Daoy (cell line): ENCODE data around the gene CD300E. TPM values are rescaled to one million over a fixed set of nuclear protein-coding genes. Genes with fewer than 3 reads are reported as not detected.
A peak's percentile ranks its signal among the peaks of the same experiment; 100 is the strongest.

Source experiments
- DNase-seq: peaks from one replicate; pipeline ENCODE4 v3.0.0-alpha.2; 2015; ENCODE audit warnings: low read depth
- total RNA-seq: library from RNA; depleted of rRNA; stranded (reverse); fragments of >200 nt; shearing (Covaris generic); gene quantifications from 2 replicates; pipeline ENCODE4 v1.2.3, GENCODE V29; 2014; rRNA removed

The CD300E gene
- total RNA-seq, 1 experiment from 2014 or later: not detected

DNA sequence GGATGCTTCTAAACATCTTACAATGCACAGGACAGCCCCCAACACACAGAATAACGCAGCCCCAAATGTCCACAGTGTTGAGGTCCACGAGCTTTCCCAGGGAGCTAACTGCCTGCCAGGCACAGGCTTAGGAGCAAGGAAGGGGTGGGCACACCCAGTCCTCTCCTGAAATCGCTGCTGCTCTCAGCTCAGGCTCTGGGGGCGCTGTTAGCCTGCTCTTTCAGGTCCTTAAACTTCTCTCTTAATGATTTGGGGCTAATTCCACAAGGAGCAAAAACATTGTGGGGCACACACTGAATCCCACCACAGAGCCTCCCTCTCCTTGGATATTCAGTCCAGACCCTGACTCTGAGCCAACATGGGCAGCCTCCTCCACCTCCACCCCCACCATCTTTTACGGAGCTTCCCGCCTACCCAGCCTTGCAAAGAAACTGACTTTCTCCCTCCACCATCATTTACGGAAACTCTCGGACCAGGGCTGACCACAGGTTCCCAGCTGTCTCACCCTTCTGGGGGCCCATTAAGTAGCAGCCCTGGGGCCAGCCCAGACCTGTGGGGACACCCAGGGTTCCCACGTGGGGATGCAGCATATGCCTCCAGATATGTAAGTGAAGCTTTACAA lies 57.3 kb downstream of the CD300E start:
- peak; percentile 72 for DNase-seq

DNA sequence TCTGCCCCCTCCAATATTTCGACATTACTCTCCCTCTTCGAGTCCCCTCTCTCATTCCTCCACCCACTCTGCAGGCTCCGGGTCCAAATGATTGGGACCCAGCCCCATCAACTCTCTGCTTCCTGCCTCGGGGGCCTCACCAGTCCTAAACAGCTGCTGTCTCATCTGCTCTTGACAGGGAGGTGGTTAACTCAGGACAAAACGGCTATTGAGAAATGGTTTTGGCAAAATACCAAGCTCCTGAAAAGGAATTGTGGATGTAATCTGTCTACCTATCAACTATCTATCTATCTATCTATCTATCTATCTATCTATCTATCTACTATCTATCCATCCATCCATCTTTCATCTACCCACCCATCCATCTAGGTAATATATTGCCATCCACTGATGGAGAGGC lies 58.4 kb downstream of the CD300E start:
- DNase-seq: no peak

DNA sequence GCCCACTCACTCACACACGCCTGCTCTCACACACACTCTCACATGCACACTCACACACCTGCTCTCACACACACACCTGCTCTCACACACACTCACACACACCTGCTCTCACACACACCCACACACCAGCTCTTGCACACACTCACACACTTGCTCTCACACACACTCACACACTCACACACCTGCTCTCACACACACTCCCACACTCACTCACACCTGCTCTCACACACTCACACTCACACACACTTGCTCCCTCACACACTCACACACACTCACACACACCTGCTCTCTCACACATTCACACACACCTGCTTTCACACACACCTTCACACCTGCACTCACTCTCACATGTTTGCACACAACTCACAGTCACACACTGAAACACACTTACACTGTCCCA lies 60.2 kb downstream of the CD300E start:
- DNase-seq: no peak

GRCh38 chr17:74561586-74561985 lies 62.0 kb downstream of the CD300E start:
- no peak for DNase-seq

Other genes with a start within 250 kb of the CD300E start
- gene GPRC5C, start 191.7 kb downstream of the CD300E start, total RNA-seq: 39.3 and 53.5 TPM in 2 replicates
- not detected in 2 replicates for gene CD300A, start 157.1 kb downstream of the CD300E start, total RNA-seq
- gene CD300LB, start 92.3 kb downstream of the CD300E start, total RNA-seq: not detected in 2 replicates
- 1.2 TPM in 1 of 2 replicates, not detected in the other for gene CD300C, start 77.6 kb downstream of the CD300E start, total RNA-seq
- gene CD300H, start 56.2 kb downstream of the CD300E start, total RNA-seq: not detected in 2 replicates
- gene CD300LD, start 31.5 kb downstream of the CD300E start, total RNA-seq: not detected in 2 replicates
- not detected in 2 replicates for gene CD300LF, start 89.2 kb upstream of the CD300E start, total RNA-seq
- not detected in 2 replicates for gene RAB37, start 113.5 kb upstream of the CD300E start, total RNA-seq
- 38.1 and 44.8 TPM in 2 replicates for gene NHERF1, start 124.9 kb upstream of the CD300E start, total RNA-seq
- gene NAT9, start 152.6 kb upstream of the CD300E start, total RNA-seq: 30.0 and 31.1 TPM in 2 replicates
- not detected in 2 replicates for gene GRIN2C, start 236.1 kb upstream of the CD300E start, total RNA-seq
- gene FDXR, start 249.3 kb upstream of the CD300E start, total RNA-seq: 8.2 and 13.1 TPM in 2 replicates